LNCaP clone FGC (cell line): ENCODE measurements around the gene CDC14B.

ENCODE experiments used
- DNase-seq: peaks from one replicate; pipeline ENCODE4 v3.0.0-alpha.2; 2011; ENCODE audit warnings: low read depth
- H3K4me3 ChIP-seq: 2 replicates; pipeline ENCODE4 v1.5.1; 2011; ENCODE audit warnings: mild to moderate bottlenecking, low read depth, low read length, control low read depth
- CTCF ChIP-seq: IDR thresholded peaks from 2 replicates; pipeline ENCODE4 v1.5.1; 2012; ENCODE audit warnings: mild to moderate bottlenecking; ENCODE audit not compliant: control insufficient read depth, insufficient read depth; ENCODE audit errors: extremely low read depth

The CDC14B gene

GRCh38 chr9:96461336-96461735 is 158.3 kb downstream of the CDC14B start:
- no peak for DNase-seq
- no peak for TF ChIP-seq CTCF
- H3K4me3 ChIP-seq: no peak overlapping the region

- no peak overlapping the region for H3K4me3 ChIP-seq
- no peak for TF ChIP-seq CTCF
- DNase-seq: no peak
Measured at GRCh38 chr9:96460882-96461281, 158.8 kb downstream of the CDC14B start.

- TF ChIP-seq CTCF: no peak
- H3K4me3 ChIP-seq: no peak overlapping the region
- no peak for DNase-seq
Measured at GRCh38 chr9:96460470-96460869, 159.2 kb downstream of the CDC14B start.

- H3K4me3 ChIP-seq: no peak overlapping the region
- DNase-seq: no peak
- TF ChIP-seq CTCF: no peak
Measured at GRCh38 chr9:96459268-96460007, 160.2 kb downstream of the CDC14B start.

- DNase-seq: no peak
- no peak for TF ChIP-seq CTCF
- H3K4me3 ChIP-seq: no peak overlapping the region
Measured at GRCh38 chr9:96458226-96458625, 161.4 kb downstream of the CDC14B start.

- DNase-seq: no peak
- no peak overlapping the region for H3K4me3 ChIP-seq
- TF ChIP-seq CTCF: no peak
Measured at GRCh38 chr9:96457266-96457665, 162.4 kb downstream of the CDC14B start.

- TF ChIP-seq CTCF: peak; percentile 87
- H3K4me3 ChIP-seq: no peak overlapping the region
- DNase-seq: peak; percentile 44
Measured at GRCh38 chr9:96453625-96454024, 166.0 kb downstream of the CDC14B start.
